ENCODE data around the gene ABCG1.
A peak's percentile ranks its signal among the peaks of the same experiment; 100 is the strongest.

ABCG1 gene

GRCh38 chr21:42191696-42192595 is 27.0 kb upstream of the ABCG1 start:
- DNase-seq (ENCODE audit: extremely low read depth in 1 of 2, low read depth in 1 of 2), result no peak

GRCh38 chr21:42193131-42193671 is 25.7 kb upstream of the ABCG1 start:
- DNase-seq (ENCODE audit: extremely low read depth in 1 of 2, low read depth in 1 of 2), result peak in 1 of 2 donors; percentile 57

- no peak for DNase-seq (ENCODE audit: extremely low read depth in 1 of 2, low read depth in 1 of 2)
These were observed 25.2 kb upstream of the ABCG1 start for GRCh38 chr21:42193721-42194120.

- no peak for DNase-seq (ENCODE audit: extremely low read depth in 1 of 2, low read depth in 1 of 2)
These were observed 24.1 kb upstream of the ABCG1 start for GRCh38 chr21:42194863-42195262.

GRCh38 chr21:42195378-42196031 is 23.4 kb upstream of the ABCG1 start:
- DNase-seq (ENCODE audit: extremely low read depth in 1 of 2, low read depth in 1 of 2), result no peak

- no peak for DNase-seq (ENCODE audit: extremely low read depth in 1 of 2, low read depth in 1 of 2)
These were observed 19.7 kb upstream of the ABCG1 start for GRCh38 chr21:42198929-42199867.

- DNase-seq (ENCODE audit: extremely low read depth in 1 of 2, low read depth in 1 of 2), result no peak
These were observed 19.0 kb upstream of the ABCG1 start for GRCh38 chr21:42199868-42200463.

GRCh38 chr21:42200906-42201614 is 17.9 kb upstream of the ABCG1 start:
- no peak for DNase-seq (ENCODE audit: extremely low read depth in 1 of 2, low read depth in 1 of 2)

GRCh38 chr21:42201615-42202161 is 17.3 kb upstream of the ABCG1 start:
- no peak for DNase-seq (ENCODE audit: extremely low read depth in 1 of 2, low read depth in 1 of 2)

- no peak for DNase-seq (ENCODE audit: extremely low read depth in 1 of 2, low read depth in 1 of 2)
These were observed 16.6 kb upstream of the ABCG1 start for GRCh38 chr21:42202321-42202720.

- DNase-seq (ENCODE audit: extremely low read depth in 1 of 2, low read depth in 1 of 2), result no peak
These were observed 15.6 kb upstream of the ABCG1 start for GRCh38 chr21:42203321-42203720.

GRCh38 chr21:42203936-42204335 is 15.0 kb upstream of the ABCG1 start:
- no peak for DNase-seq (ENCODE audit: extremely low read depth in 1 of 2, low read depth in 1 of 2)

GRCh38 chr21:42207426-42207825 is 11.5 kb upstream of the ABCG1 start:
- DNase-seq (ENCODE audit: extremely low read depth in 1 of 2, low read depth in 1 of 2), result no peak

GRCh38 chr21:42208036-42208435 is 10.9 kb upstream of the ABCG1 start:
- no peak for DNase-seq (ENCODE audit: extremely low read depth in 1 of 2, low read depth in 1 of 2)

GRCh38 chr21:42208801-42209490 is 10.0 kb upstream of the ABCG1 start:
- DNase-seq (ENCODE audit: extremely low read depth in 1 of 2, low read depth in 1 of 2), result no peak

GRCh38 chr21:42209801-42210479 is 9.0 kb upstream of the ABCG1 start:
- no peak for DNase-seq (ENCODE audit: extremely low read depth in 1 of 2, low read depth in 1 of 2)

GRCh38 chr21:42212266-42212665 is 6.7 kb upstream of the ABCG1 start:
- no peak for DNase-seq (ENCODE audit: extremely low read depth in 1 of 2, low read depth in 1 of 2)

GRCh38 chr21:42213082-42213774 is 5.7 kb upstream of the ABCG1 start:
- DNase-seq (ENCODE audit: extremely low read depth in 1 of 2, low read depth in 1 of 2), result no peak

Measured in activated CD8-positive, alpha-beta memory T cell treated with anti-CD3 and anti-CD28 coated beads for 1 hour (primary cell).